K562 (cell line): ENCODE measurements around the gene ICAM1. TPM values are rescaled to one million over a fixed set of nuclear protein-coding genes. Genes with fewer than 3 reads are reported as not detected.

ENCODE experiments used
- C11orf30 ChIP-seq: fragments of 450-650 bp; IDR thresholded peaks from 2 replicates; pipeline ENCODE4 v1.6.1; 2016; ENCODE audit warnings: low read depth, mild to moderate bottlenecking
- CBX1 ChIP-seq: sonication (generic); IDR thresholded peaks from 2 replicates; pipeline ENCODE4 v1.6.1; 2016; ENCODE audit warnings: antibody characterized with exemption, low read depth, mild to moderate bottlenecking
- CBX8 ChIP-seq: fragments of 200-600 bp; sonication (generic); IDR thresholded peaks from 2 replicates; pipeline ENCODE4 v1.6.1; 2012; ENCODE audit warnings: borderline replicate concordance, mixed run types, low read depth, mild to moderate bottlenecking, moderate library complexity, mixed read lengths, low read length, control low read depth, inconsistent platforms; ENCODE audit not compliant: poor library complexity, severe bottlenecking; ENCODE audit errors: extremely low read depth
- GABPB1 ChIP-seq: sonication (generic); formaldehyde crosslinking; IDR thresholded peaks from 2 replicates; pipeline ENCODE4 v1.8.0; 2022; ENCODE audit warnings: mild to moderate bottlenecking, missing genetic modification reagents
- HCFC1 ChIP-seq: IDR thresholded peaks from 2 replicates; pipeline ENCODE4 v1.6.1; 2012; ENCODE audit warnings: low read depth, low read length, improper control_type of control experiment
- HDAC1 ChIP-seq, 2 experiments: fragments of 450-650 bp; IDR thresholded peaks; 2 replicates each; pipeline ENCODE4 v1.6.1; 2016 to 2017; ENCODE audit warnings: inconsistent platforms in 1 of 2, mild to moderate bottlenecking in 1 of 2, moderate library complexity in 1 of 2
- HSF4 ChIP-seq: fragments of 250-450 bp; sonication (Bioruptor Pico); IDR thresholded peaks from 2 replicates; pipeline ENCODE4 v2.1.2; 2022; ENCODE audit warnings: mild to moderate bottlenecking, moderate library complexity, borderline replicate concordance
- MEF2D ChIP-seq: conservative IDR thresholded peaks from 2 replicates; pipeline ENCODE4 v1.6.1; 2016; ENCODE audit warnings: low read depth, missing genetic modification characterization, missing compliant biosample characterization
- NCOA1 ChIP-seq: fragments of 450-650 bp; IDR thresholded peaks from 2 replicates; pipeline ENCODE4 v1.6.1; 2016; ENCODE audit warnings: low read depth
- NFIC ChIP-seq: fragments of 450-650 bp; IDR thresholded peaks from 2 replicates; pipeline ENCODE4 v1.6.1; 2017; ENCODE audit warnings: mild to moderate bottlenecking, inconsistent platforms
- NR1H2 ChIP-seq: sonication (generic); formaldehyde crosslinking; IDR thresholded peaks from 2 replicates; pipeline ENCODE4 v1.4.0; 2020; ENCODE audit warnings: mild to moderate bottlenecking, missing genetic modification reagents
- PML ChIP-seq: IDR thresholded peaks from 2 replicates; pipeline ENCODE4 v1.6.1; 2012; ENCODE audit warnings: low read length, inconsistent platforms
- POLR2G ChIP-seq: fragments of 200-400 bp; formaldehyde crosslinking; IDR thresholded peaks from 2 replicates; pipeline ENCODE4 v1.6.1; 2017; ENCODE audit warnings: low read depth, mild to moderate bottlenecking, antibody characterized with exemption, low read length, moderate library complexity
- SRF ChIP-seq, 2 experiments: fragments of 250-450, 450-650 bp in 1 of 2; sonication (Bioruptor Pico) in 1 of 2; sonication (generic) in 1 of 2; formaldehyde crosslinking; IDR thresholded peaks; 2 replicates each; pipeline versions ENCODE4 v1.5.0 to v1.5.1; 2020 to 2022; ENCODE audit warnings: mild to moderate bottlenecking in 1 of 2, missing genetic modification reagents in 1 of 2
- TOE1 ChIP-seq, 2 experiments: fragments of 450-650 bp in 1 of 2; sonication (generic) in 1 of 2; formaldehyde crosslinking in 1 of 2; IDR thresholded peaks; 2 replicates each; pipeline versions ENCODE4 v1.7.1 to v1.8.0; 2016 to 2022; ENCODE audit warnings: borderline replicate concordance in 2 of 2, mild to moderate bottlenecking in 2 of 2, antibody characterized with exemption in 1 of 2, inconsistent platforms in 1 of 2, low read depth in 1 of 2, missing genetic modification reagents in 1 of 2, moderate library complexity in 1 of 2
- polyA plus RNA-seq, 8 experiments: library from polyadenylated mRNA; depleted of rRNA in 4 of 8; stranded (reverse) in 5 of 8; unstranded in 3 of 8; fragments of >200 nt; fragmentation: Nextera tagmentation in 2 of 8; fragmentation: Illumina TruSeq in 1 of 8; extraction: Ambion mirVana in 2 of 8; extraction: Trizol in 1 of 8; gene quantifications; 2 replicates each; pipeline versions ENCODE4 v1.2.1 to v1.2.3, GENCODE V29; 2011 to 2014; ENCODE audit warnings: inconsistent platforms in 1 of 8, missing spikeins in 1 of 8
- total RNA-seq, 7 experiments: library from RNA; depleted of rRNA in 6 of 7; stranded (reverse); fragments of >200 nt in 6 of 7; fragmentation: Illumina TruSeq in 2 of 7; extraction: Trizol in 2 of 7; gene quantifications; 2 replicates each; pipeline versions ENCODE4 v1.2.1 to v1.2.3, GENCODE V29; 2011 to 2021; ENCODE audit warnings: low replicate concordance in 1 of 7
- TF ChIP-seq, protein P1 (sequence below): fragments of 250-450 bp; sonication (Bioruptor Pico); IDR thresholded peaks from 2 replicates; pipeline ENCODE4 v1.4.0; 2020
- TF ChIP-seq, protein P2 (sequence below), 2 experiments: fragments of 450-650 bp in 1 of 2; sonication (generic) in 1 of 2; formaldehyde crosslinking in 1 of 2; IDR thresholded peaks in 1 of 2; conservative IDR thresholded peaks in 1 of 2; 2 replicates each; pipeline versions ENCODE4 v1.6.1 to v1.8.1; 2016 to 2023; ENCODE audit warnings: mild to moderate bottlenecking in 2 of 2, moderate library complexity in 2 of 2, inconsistent platforms in 1 of 2, missing genetic modification reagents in 1 of 2
- TF ChIP-seq, protein P3 (sequence below): conservative IDR thresholded peaks from 2 replicates; pipeline ENCODE4 v1.6.1; 2011; ENCODE audit warnings: low read depth, mild to moderate bottlenecking, low read length; ENCODE audit not compliant: control insufficient read depth

ICAM1 gene
- total and polyA plus RNA-seq, 9 of the 15 experiments (the other 6 are each of a cell fraction or from before 2014, with no cell fraction given), result 2.3 to 24.4 (median 13.4) TPM

DNA sequence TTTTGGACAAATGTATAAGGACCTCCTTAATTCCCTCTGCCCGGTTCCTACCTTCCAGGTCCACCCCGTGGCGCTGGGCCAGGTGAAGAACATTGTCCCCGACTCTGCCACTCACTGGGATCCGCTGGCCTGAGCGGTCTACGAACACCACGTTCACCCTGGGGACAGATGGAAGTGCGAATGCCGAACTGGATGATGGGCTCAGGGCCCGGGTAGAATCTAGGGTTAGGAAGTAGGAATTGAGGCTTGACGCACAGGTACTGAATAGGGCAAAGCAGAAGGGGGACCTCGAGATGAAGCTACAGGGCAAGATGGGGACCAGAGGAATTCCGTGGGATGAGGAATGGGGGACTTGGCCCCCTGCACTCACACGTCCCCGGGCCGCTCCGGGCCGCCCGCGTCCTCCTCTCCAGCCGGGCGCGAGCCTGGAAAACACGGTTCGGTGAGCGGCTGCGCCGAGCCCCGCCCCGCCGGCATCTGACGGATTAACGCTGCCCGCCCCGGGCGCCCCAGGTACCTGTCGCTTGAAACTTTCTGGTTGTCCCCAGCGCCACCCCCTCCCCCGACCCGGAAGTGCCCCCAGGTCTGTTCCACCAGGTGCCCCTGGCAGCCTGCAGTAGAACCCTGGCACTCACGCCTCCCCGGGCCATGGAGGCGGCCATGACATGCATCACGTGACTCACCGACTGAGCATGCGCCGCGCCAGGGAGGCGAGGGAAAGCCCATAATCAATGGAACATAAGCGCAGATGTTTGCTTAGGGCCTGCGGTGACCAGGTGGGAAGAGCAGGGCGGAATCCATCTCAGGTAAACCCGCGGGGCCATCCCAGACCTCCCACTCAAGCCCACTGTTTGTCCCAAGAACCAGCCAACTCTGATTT lies 44.7 kb downstream of the ICAM1 start, which contains the start of gene FDX2 (continued):
- TF ChIP-seq, protein P1, sequence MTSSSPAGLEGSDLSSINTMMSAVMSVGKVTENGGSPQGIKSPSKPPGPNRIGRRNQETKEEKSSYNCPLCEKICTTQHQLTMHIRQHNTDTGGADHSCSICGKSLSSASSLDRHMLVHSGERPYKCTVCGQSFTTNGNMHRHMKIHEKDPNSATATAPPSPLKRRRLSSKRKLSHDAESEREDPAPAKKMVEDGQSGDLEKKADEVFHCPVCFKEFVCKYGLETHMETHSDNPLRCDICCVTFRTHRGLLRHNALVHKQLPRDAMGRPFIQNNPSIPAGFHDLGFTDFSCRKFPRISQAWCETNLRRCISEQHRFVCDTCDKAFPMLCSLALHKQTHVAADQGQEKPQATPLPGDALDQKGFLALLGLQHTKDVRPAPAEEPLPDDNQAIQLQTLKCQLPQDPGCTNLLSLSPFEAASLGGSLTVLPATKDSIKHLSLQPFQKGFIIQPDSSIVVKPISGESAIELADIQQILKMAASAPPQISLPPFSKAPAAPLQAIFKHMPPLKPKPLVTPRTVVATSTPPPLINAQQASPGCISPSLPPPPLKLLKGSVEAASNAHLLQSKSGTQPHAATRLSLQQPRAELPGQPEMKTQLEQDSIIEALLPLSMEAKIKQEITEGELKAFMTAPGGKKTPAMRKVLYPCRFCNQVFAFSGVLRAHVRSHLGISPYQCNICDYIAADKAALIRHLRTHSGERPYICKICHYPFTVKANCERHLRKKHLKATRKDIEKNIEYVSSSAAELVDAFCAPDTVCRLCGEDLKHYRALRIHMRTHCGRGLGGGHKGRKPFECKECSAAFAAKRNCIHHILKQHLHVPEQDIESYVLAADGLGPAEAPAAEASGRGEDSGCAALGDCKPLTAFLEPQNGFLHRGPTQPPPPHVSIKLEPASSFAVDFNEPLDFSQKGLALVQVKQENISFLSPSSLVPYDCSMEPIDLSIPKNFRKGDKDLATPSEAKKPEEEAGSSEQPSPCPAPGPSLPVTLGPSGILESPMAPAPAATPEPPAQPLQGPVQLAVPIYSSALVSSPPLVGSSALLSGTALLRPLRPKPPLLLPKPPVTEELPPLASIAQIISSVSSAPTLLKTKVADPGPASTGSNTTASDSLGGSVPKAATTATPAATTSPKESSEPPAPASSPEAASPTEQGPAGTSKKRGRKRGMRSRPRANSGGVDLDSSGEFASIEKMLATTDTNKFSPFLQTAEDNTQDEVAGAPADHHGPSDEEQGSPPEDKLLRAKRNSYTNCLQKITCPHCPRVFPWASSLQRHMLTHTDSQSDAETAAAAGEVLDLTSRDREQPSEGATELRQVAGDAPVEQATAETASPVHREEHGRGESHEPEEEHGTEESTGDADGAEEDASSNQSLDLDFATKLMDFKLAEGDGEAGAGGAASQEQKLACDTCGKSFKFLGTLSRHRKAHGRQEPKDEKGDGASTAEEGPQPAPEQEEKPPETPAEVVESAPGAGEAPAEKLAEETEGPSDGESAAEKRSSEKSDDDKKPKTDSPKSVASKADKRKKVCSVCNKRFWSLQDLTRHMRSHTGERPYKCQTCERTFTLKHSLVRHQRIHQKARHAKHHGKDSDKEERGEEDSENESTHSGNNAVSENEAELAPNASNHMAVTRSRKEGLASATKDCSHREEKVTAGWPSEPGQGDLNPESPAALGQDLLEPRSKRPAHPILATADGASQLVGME, result no peak
- TF ChIP-seq NCOA1 (no peak), NR1H2 (CRISPR knock-in tag) (0 out of 2 replicates have a peak, but pooled peaks have one; percentile 42), HDAC1 (IDR thresholded peaks at IDR 0.05) (peak; percentile 89 to 100), PML (no peak; the same call in 1 of the 2 replicates), POLR2G (peak; percentile 87), MEF2D (tag) (no peak), GABPB1 (CRISPR knock-in tag) (no peak), SRF (CRISPR knock-in tag; IDR thresholded peaks at IDR 0.05) (no peak; a peak in 1 of 4 replicates), CBX1 (peak; percentile 69; the same call in 1 of the 2 replicates), HSF4 (CRISPR knock-in tag) (no peak), TOE1 (IDR thresholded peaks at IDR 0.05; ENCODE audit: borderline replicate concordance) (peak; percentile 100), TOE1 (CRISPR knock-in tag; IDR thresholded peaks at IDR 0.05; ENCODE audit: borderline replicate concordance, low read depth) (no peak), HCFC1 (peak; percentile 77), NFIC (peak; percentile 23; the same call in 1 of the 2 replicates), CBX8 (no peak), C11orf30 (peak; percentile 93)
- TF ChIP-seq, protein P2, sequence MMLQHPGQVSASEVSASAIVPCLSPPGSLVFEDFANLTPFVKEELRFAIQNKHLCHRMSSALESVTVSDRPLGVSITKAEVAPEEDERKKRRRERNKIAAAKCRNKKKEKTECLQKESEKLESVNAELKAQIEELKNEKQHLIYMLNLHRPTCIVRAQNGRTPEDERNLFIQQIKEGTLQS (IDR thresholded peaks at IDR 0.05), result peak; percentile 66
- TF ChIP-seq, protein P2 (CRISPR knock-in tag; conservative IDR thresholded peaks at IDR 0.05), result no peak
- TF ChIP-seq, protein P3, sequence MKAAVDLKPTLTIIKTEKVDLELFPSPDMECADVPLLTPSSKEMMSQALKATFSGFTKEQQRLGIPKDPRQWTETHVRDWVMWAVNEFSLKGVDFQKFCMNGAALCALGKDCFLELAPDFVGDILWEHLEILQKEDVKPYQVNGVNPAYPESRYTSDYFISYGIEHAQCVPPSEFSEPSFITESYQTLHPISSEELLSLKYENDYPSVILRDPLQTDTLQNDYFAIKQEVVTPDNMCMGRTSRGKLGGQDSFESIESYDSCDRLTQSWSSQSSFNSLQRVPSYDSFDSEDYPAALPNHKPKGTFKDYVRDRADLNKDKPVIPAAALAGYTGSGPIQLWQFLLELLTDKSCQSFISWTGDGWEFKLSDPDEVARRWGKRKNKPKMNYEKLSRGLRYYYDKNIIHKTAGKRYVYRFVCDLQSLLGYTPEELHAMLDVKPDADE, result peak; percentile 87
